OCI-LY7 (cell line): ENCODE measurements around the gene GALNT7. TPM values are rescaled to one million over a fixed set of nuclear protein-coding genes. Genes with fewer than 3 reads are reported as not detected.
A peak's percentile ranks its signal among the peaks of the same experiment; 100 is the strongest.

ENCODE experiments used
- BruUV-seq: library from RNA; stranded (reverse); fragments of 400-500 nt; replicated peaks from 2 replicates; lab custom pipeline; 2021; lab: Mats Ljungman, UMichigan
- CTCF ChIA-PET: fragments of 300-600 bp; sonication (Branson Sonifier 250); formaldehyde crosslinking; loops from one replicate; lab custom pipeline; 2022; ENCODE audit warnings: antibody characterized with exemption; ENCODE audit not compliant: unreplicated experiment; lab: Charles Lee
- POLR2A ChIA-PET: fragments of 300-600 bp; sonication (Branson Sonifier 250); formaldehyde crosslinking; loops from one replicate; lab custom pipeline; 2022; ENCODE audit warnings: antibody characterized with exemption; lab: Charles Lee
- DNase-seq: peaks from one replicate; pipeline ENCODE4 v3.0.0-alpha.2; 2015; ENCODE audit warnings: low spot score
- H2AFZ ChIP-seq: fragments of 200-600 bp; sonication (generic), shearing (Covaris generic); 2 replicates; pipeline ENCODE4 v1.6.1; 2014; ENCODE audit warnings: mild to moderate bottlenecking, antibody characterized with exemption, low read length, moderate library complexity
- H3K27ac ChIP-seq: fragments of 200-600 bp; sonication (generic); 2 replicates; pipeline ENCODE4 v1.5.1; 2014; ENCODE audit warnings: mixed run types, low read depth, mild to moderate bottlenecking, moderate library complexity, low read length, inconsistent platforms; ENCODE audit not compliant: poor library complexity, severe bottlenecking
- H3K36me3 ChIP-seq: fragments of 200-600 bp; sonication (generic); 2 replicates; pipeline ENCODE4 v1.6.1; 2014; ENCODE audit warnings: mild to moderate bottlenecking, antibody characterized with exemption, low read length, moderate library complexity, mixed read lengths; ENCODE audit not compliant: insufficient read depth
- H3K4me1 ChIP-seq: fragments of 200-600 bp; sonication (generic); 2 replicates; pipeline ENCODE4 v1.5.1; 2014; ENCODE audit warnings: mild to moderate bottlenecking, low read length; ENCODE audit not compliant: insufficient read depth, poor library complexity, severe bottlenecking
- H3K4me2 ChIP-seq: fragments of 200-600 bp; sonication (generic); 2 replicates; pipeline ENCODE4 v1.6.1; 2014; ENCODE audit warnings: mild to moderate bottlenecking, low read length
- H3K4me3 ChIP-seq: fragments of 200-600 bp; sonication (generic); 2 replicates; pipeline ENCODE4 v1.5.1; 2014; ENCODE audit warnings: mild to moderate bottlenecking, low read depth, low read length; ENCODE audit not compliant: poor library complexity, severe bottlenecking
- H3K79me2 ChIP-seq: fragments of 200-600 bp; sonication (generic); 2 replicates; pipeline ENCODE4 v1.6.1; 2016; ENCODE audit warnings: low read depth, mild to moderate bottlenecking, low read length, moderate library complexity, mixed read lengths; ENCODE audit not compliant: insufficient read depth
- H3K9me2 ChIP-seq: fragments of 200-600 bp; sonication (generic); 2 replicates; pipeline ENCODE4 v1.6.1; 2016; ENCODE audit warnings: mild to moderate bottlenecking, low read length, mixed read lengths; ENCODE audit not compliant: insufficient read depth
- H3K9me3 ChIP-seq: fragments of 200-600 bp; sonication (generic); 2 replicates; pipeline ENCODE4 v1.6.1; 2014; ENCODE audit warnings: mild to moderate bottlenecking, mixed run types, low read length, mixed read lengths
- H4K20me1 ChIP-seq: fragments of 200-600 bp; sonication (generic); 2 replicates; pipeline ENCODE4 v1.6.1; 2014; ENCODE audit warnings: mild to moderate bottlenecking, antibody characterized with exemption, low read length, moderate library complexity, mixed read lengths; ENCODE audit not compliant: insufficient read depth
- CTCF ChIP-seq: fragments of 200-600 bp; sonication (generic); conservative IDR thresholded peaks from 2 replicates; pipeline ENCODE4 v1.5.1; 2014; ENCODE audit warnings: mild to moderate bottlenecking, antibody characterized with exemption, low read length, moderate library complexity, mixed read lengths
- EZH2phosphoT487 ChIP-seq: fragments of 200-600 bp; sonication (generic); IDR thresholded peaks from 2 replicates; pipeline ENCODE4 v1.6.1; 2018; ENCODE audit warnings: low read depth, borderline replicate concordance, mild to moderate bottlenecking, mixed run types, antibody characterized with exemption, low read length, moderate library complexity, mixed read lengths
- intact Hi-C: fragments of 100-400 bp; cut with micrococcal nuclease; formaldehyde crosslinking; loops from one replicate; pipeline ENCODE4 v1.10.0; 2022; ENCODE audit not compliant: unreplicated experiment
- total RNA-seq, 2 experiments: library from RNA; depleted of rRNA in 1 of 2; stranded (reverse); fragments of >200 nt in 1 of 2; shearing (Covaris generic) in 1 of 2; gene quantifications; 2 replicates each; pipeline ENCODE4 v1.2.3, GENCODE V29; 2014 to 2022

The GALNT7 gene
- total RNA-seq, 2 experiments from 2014 or later = 20.3 to 34.4 TPM

DNA sequence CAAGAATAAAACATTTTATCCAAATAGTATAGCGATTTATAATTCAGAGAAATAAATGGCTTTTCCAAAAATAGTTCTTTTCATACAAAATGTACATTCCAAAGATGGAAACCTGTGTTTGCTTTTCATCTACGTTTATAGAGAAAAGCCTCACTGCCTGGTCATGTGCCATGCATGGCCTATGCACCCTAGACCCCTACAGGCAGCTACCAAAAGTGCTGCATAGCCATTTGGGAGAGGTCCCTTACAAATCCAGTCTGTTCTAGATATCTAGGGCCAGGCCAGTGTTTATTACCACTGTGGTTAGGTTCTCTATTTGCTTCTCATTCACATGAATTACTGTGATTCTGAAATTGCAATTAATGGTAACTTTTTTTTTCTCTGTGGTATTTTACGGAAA lies 148.4 kb downstream of the GALNT7 start:
- POLR2A ChIA-PET = interaction anchor here (0.7 kb wide), 1 partner anchor 197 kb away, joined by 3 read pairs; no protein-coding TSS in a partner anchor
- Histone ChIP-seq H2AFZ (no peak overlapping the region), H3K4me2 (no peak overlapping the region), H3K4me1 (peaks cover 11% of the 10 kb centered on the region), H4K20me1 (no peaks in the 10 kb centered on the region), H3K9me3 (no peaks in the 10 kb centered on the region), H3K4me3 (no peak overlapping the region), H3K9me2 (no peaks in the 10 kb centered on the region), H3K36me3 (peaks cover 82% of the 10 kb centered on the region; the same call in 1 of the 2 replicates), H3K27ac (no peak overlapping the region), H3K79me2 (no peaks in the 10 kb centered on the region)
- CTCF ChIA-PET = no interaction called here
- peak; percentile 37 for DNase-seq
- intact Hi-C loops = loop anchor here (5.0 kb wide), 1 partner anchor 305 kb away; no protein-coding TSS in a partner anchor
- TF ChIP-seq EZH2phosphoT487 = no peak
- TF ChIP-seq CTCF = peak; percentile 70
- BruUV-seq = no TSS peak

GRCh38 chr4:173318240-173318639 lies 149.6 kb downstream of the GALNT7 start:
- Histone ChIP-seq H3K4me2 (no peak overlapping the region), H3K4me3 (no peak overlapping the region), H4K20me1 (no peaks in the 10 kb centered on the region), H3K9me3 (no peaks in the 10 kb centered on the region), H3K9me2 (no peaks in the 10 kb centered on the region), H3K36me3 (peaks cover 88% of the 10 kb centered on the region), H3K4me1 (peaks cover 11% of the 10 kb centered on the region), H3K27ac (no peak overlapping the region), H3K79me2 (no peaks in the 10 kb centered on the region), H2AFZ (no peak overlapping the region)
- ChIA-PET POLR2A (interaction anchor here (0.5 to 2.3 kb wide), 4 partner anchors 15 to 151 kb away, joined by 3 to 9 read pairs (median 4); partner anchors contain the start of gene HMGB2), CTCF (interaction anchor here (1.0 to 1.2 kb wide), 2 partner anchors 93 to 102 kb away, joined by 3 to 4 read pairs; no protein-coding TSS in a partner anchor)
- no peak for DNase-seq
- intact Hi-C loops = loop anchor here (1.0 to 5.0 kb wide), 2 partner anchors 176 to 306 kb away; no protein-coding TSS in a partner anchor
- TF ChIP-seq EZH2phosphoT487 = no peak
- no peak for TF ChIP-seq CTCF
- BruUV-seq = no TSS peak

GRCh38 chr4:173318648-173319211 lies 150.1 kb downstream of the GALNT7 start:
- ChIA-PET CTCF (interaction anchor here (0.8 to 1.2 kb wide), 4 partner anchors 53 to 102 kb away, joined by 3 to 4 read pairs (median 4); no protein-coding TSS in a partner anchor), POLR2A (interaction anchor here (0.5 to 2.3 kb wide), 6 partner anchors 12 to 128 kb away, joined by 3 to 9 read pairs (median 4); partner anchors contain the start of gene HMGB2)
- peaks cover 11% of the 10 kb centered on the region for H3K4me1 ChIP-seq
- intact Hi-C loops = loop anchor here (1.0 to 5.0 kb wide), 3 partner anchors 99 to 306 kb away; no protein-coding TSS in a partner anchor
- DNase-seq = peak; percentile 62
- no peak for TF ChIP-seq EZH2phosphoT487
- peak; percentile 72; the same call in 1 of the 2 replicates for TF ChIP-seq CTCF
- no peak overlapping the region for H3K4me3 ChIP-seq
- no peak overlapping the region for H3K4me2 ChIP-seq
- BruUV-seq = no TSS peak
- H3K36me3 ChIP-seq = peaks cover 92% of the 10 kb centered on the region
- no peak overlapping the region for H3K27ac ChIP-seq
- H3K9me3 ChIP-seq = no peaks in the 10 kb centered on the region
- no peaks in the 10 kb centered on the region for H3K79me2 ChIP-seq
- no peak overlapping the region for H2AFZ ChIP-seq
- no peaks in the 10 kb centered on the region for H4K20me1 ChIP-seq
- H3K9me2 ChIP-seq = no peaks in the 10 kb centered on the region
